ENCODE results near the gene RPL27.

DNA sequence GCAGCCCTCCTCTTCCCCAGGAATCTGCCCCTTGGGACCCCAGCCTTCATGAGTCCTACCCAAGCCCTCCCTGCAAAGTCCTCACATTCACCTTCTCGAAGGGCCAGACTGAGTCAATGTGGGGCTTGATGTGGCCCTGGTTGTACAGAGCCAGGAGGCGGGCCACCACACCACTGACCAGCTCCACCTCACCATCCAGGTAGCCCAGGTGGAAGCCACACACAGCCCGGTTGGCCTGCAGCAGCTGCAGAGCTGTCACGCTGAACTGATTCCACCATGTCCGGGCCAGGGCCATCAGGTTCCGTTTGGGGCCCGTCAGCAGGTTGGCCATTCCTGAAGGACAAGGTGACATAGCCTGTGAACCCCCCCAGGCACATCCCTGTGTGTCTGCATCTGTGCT, 18.0 kb downstream of the RPL27 start:
- TF ChIP-seq, protein P1, sequence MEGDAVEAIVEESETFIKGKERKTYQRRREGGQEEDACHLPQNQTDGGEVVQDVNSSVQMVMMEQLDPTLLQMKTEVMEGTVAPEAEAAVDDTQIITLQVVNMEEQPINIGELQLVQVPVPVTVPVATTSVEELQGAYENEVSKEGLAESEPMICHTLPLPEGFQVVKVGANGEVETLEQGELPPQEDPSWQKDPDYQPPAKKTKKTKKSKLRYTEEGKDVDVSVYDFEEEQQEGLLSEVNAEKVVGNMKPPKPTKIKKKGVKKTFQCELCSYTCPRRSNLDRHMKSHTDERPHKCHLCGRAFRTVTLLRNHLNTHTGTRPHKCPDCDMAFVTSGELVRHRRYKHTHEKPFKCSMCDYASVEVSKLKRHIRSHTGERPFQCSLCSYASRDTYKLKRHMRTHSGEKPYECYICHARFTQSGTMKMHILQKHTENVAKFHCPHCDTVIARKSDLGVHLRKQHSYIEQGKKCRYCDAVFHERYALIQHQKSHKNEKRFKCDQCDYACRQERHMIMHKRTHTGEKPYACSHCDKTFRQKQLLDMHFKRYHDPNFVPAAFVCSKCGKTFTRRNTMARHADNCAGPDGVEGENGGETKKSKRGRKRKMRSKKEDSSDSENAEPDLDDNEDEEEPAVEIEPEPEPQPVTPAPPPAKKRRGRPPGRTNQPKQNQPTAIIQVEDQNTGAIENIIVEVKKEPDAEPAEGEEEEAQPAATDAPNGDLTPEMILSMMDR (IDR thresholded peaks at IDR 0.05), result no peak
- TF ChIP-seq POLR2A (IDR thresholded peaks at IDR 0.05), result no peak
- no peak for TF ChIP-seq POLR2AphosphoS5 (IDR thresholded peaks at IDR 0.05)

Data from breast epithelium (tissue), 3 donors.